HepG2 (cell line): ENCODE data around the gene B4GALT2. TPM values are rescaled to one million over a fixed set of nuclear protein-coding genes. Genes with fewer than 3 reads are reported as not detected.

ENCODE experiments used
- ARNT ChIP-seq: fragments of 450-650 bp; IDR thresholded peaks from 2 replicates; pipeline ENCODE4 v1.6.1; 2017
- ATRX ChIP-seq: sonication (generic); formaldehyde crosslinking; IDR thresholded peaks from 2 replicates; pipeline ENCODE4 v1.4.0; 2020; ENCODE audit warnings: missing genetic modification reagents, borderline replicate concordance
- DMAP1 ChIP-seq: IDR thresholded peaks from 2 replicates; pipeline ENCODE4 v1.6.1; 2016
- FOXO1 ChIP-seq: sonication (generic); formaldehyde crosslinking; IDR thresholded peaks from 2 replicates; pipeline ENCODE4 v1.4.0; 2020; ENCODE audit warnings: missing genetic modification reagents
- FOXO4 ChIP-seq: sonication (generic); formaldehyde crosslinking; conservative IDR thresholded peaks from 2 replicates; pipeline ENCODE4 v1.8.1; 2023; ENCODE audit warnings: missing genetic modification reagents
- IRX3 ChIP-seq: sonication (generic); formaldehyde crosslinking; IDR thresholded peaks from 2 replicates; pipeline ENCODE4 v1.8.1; 2023; ENCODE audit warnings: mild to moderate bottlenecking, low read depth, missing genetic modification reagents, borderline replicate concordance
- KAT7 ChIP-seq: IDR thresholded peaks from 2 replicates; pipeline ENCODE4 v1.6.1; 2018; ENCODE audit warnings: borderline replicate concordance, missing compliant biosample characterization
- KAT8 ChIP-seq: IDR thresholded peaks from 2 replicates; pipeline ENCODE4 v1.6.1; 2016; ENCODE audit warnings: missing genetic modification reagents, missing compliant biosample characterization
- MEIS1 ChIP-seq: sonication (generic); formaldehyde crosslinking; IDR thresholded peaks from 2 replicates; pipeline ENCODE4 v1.9.0; 2021; ENCODE audit warnings: mild to moderate bottlenecking, missing genetic modification reagents, moderate library complexity, borderline replicate concordance
- RNF2 ChIP-seq: fragments of 450-650 bp; conservative IDR thresholded peaks from 2 replicates; pipeline ENCODE4 v1.6.1; 2016; ENCODE audit warnings: low read depth
- SIX1 ChIP-seq: sonication (generic); formaldehyde crosslinking; IDR thresholded peaks from 2 replicates; pipeline ENCODE4 v1.4.0; 2020; ENCODE audit warnings: missing genetic modification reagents, borderline replicate concordance
- SOX5 ChIP-seq: IDR thresholded peaks from 2 replicates; pipeline ENCODE4 v1.6.1; 2016; ENCODE audit warnings: borderline replicate concordance
- THAP7 ChIP-seq: sonication (generic); formaldehyde crosslinking; IDR thresholded peaks from 2 replicates; pipeline ENCODE4 v1.8.1; 2023; ENCODE audit warnings: mild to moderate bottlenecking, missing genetic modification reagents
- ZFAT ChIP-seq: sonication (generic); formaldehyde crosslinking; conservative IDR thresholded peaks from 2 replicates; pipeline ENCODE4 v1.8.1; 2023; ENCODE audit warnings: missing genetic modification reagents, inconsistent platforms
- ZFP1 ChIP-seq: IDR thresholded peaks from 2 replicates; pipeline ENCODE4 v1.6.1; 2016
- ZFP37 ChIP-seq: sonication (generic); formaldehyde crosslinking; IDR thresholded peaks from 2 replicates; pipeline ENCODE4 v1.4.0; 2020; ENCODE audit warnings: missing genetic modification reagents, borderline replicate concordance
- ZFYVE20 ChIP-seq: sonication (generic); formaldehyde crosslinking; IDR thresholded peaks from 2 replicates; pipeline ENCODE4 v1.8.0; 2023; ENCODE audit warnings: low read depth, mild to moderate bottlenecking, moderate library complexity, missing genetic modification reagents, borderline replicate concordance
- ZKSCAN5 ChIP-seq: sonication (generic); formaldehyde crosslinking; IDR thresholded peaks from 2 replicates; pipeline ENCODE4 v1.5.1; 2020; ENCODE audit warnings: mild to moderate bottlenecking, missing genetic modification reagents
- ZNF138 ChIP-seq: sonication (generic); formaldehyde crosslinking; IDR thresholded peaks from 2 replicates; pipeline ENCODE4 v1.5.0; 2020; ENCODE audit warnings: mild to moderate bottlenecking, low read depth, missing genetic modification reagents
- ZNF18 ChIP-seq: sonication (generic); formaldehyde crosslinking; IDR thresholded peaks from 2 replicates; pipeline ENCODE4 v1.8.0; 2022; ENCODE audit warnings: mild to moderate bottlenecking, missing genetic modification reagents; ENCODE audit not compliant: insufficient replicate concordance
- ZNF3 ChIP-seq: IDR thresholded peaks from 2 replicates; pipeline ENCODE4 v1.7.0; 2017; ENCODE audit warnings: inconsistent platforms
- ZNF451 ChIP-seq: sonication (generic); formaldehyde crosslinking; IDR thresholded peaks from 2 replicates; pipeline ENCODE4 v1.5.0; 2020; ENCODE audit warnings: mild to moderate bottlenecking, missing genetic modification reagents
- ZNF639 ChIP-seq: conservative IDR thresholded peaks from 2 replicates; pipeline ENCODE4 v1.6.1; 2018; ENCODE audit warnings: missing genetic modification reagents
- ZNF678 ChIP-seq: sonication (generic); formaldehyde crosslinking; IDR thresholded peaks from 2 replicates; pipeline ENCODE4 v1.4.0; 2020; ENCODE audit warnings: mild to moderate bottlenecking, missing genetic modification reagents
- ZNF703 ChIP-seq: sonication (generic); formaldehyde crosslinking; IDR thresholded peaks from 2 replicates; pipeline ENCODE4 v1.5.1; 2020; ENCODE audit warnings: missing genetic modification reagents, mild to moderate bottlenecking, moderate library complexity, borderline replicate concordance
- ZNF737 ChIP-seq: sonication (generic); formaldehyde crosslinking; IDR thresholded peaks from 2 replicates; pipeline ENCODE4 v1.5.0; 2020; ENCODE audit warnings: missing genetic modification reagents, mild to moderate bottlenecking, borderline replicate concordance
- ZSCAN29 ChIP-seq: sonication (generic); formaldehyde crosslinking; conservative IDR thresholded peaks from 2 replicates; pipeline ENCODE4 v1.4.0; 2020; ENCODE audit warnings: mild to moderate bottlenecking, missing genetic modification reagents
- polyA plus RNA-seq, 8 experiments: library from polyadenylated mRNA; depleted of rRNA in 3 of 8; stranded (reverse) in 7 of 8; unstranded in 1 of 8; fragments of >200 nt; fragmentation: Illumina TruSeq in 4 of 8; extraction: Trizol in 4 of 8; gene quantifications; 2 replicates each; pipeline versions ENCODE4 v1.2.1 to v1.2.3, GENCODE V29; 2011 to 2016; ENCODE audit warnings: low read depth in 4 of 8, missing spikeins in 1 of 8, mixed read lengths in 1 of 8; ENCODE audit not compliant: insufficient read depth in 1 of 8
- total RNA-seq, 5 experiments: library from RNA; depleted of rRNA; stranded (reverse); fragments of >200 nt; fragmentation: Illumina TruSeq; extraction: Trizol; gene quantifications; 2 replicates each; pipeline ENCODE4 v1.2.3, GENCODE V29; 2016; ENCODE audit warnings: low read depth in 1 of 5

The B4GALT2 gene
- total and polyA plus RNA-seq, 2 of the 13 experiments (the other 11 are each of a cell fraction or from before 2014, with no cell fraction given): 41.9 to 78.0 TPM

GRCh38 chr1:44029911-44030604, 51.0 kb downstream of the B4GALT2 start (continued):
- TF ChIP-seq MEIS1 (CRISPR knock-in tag) (peak; percentile 18; the same call in 1 of the 2 replicates), SIX1 (CRISPR knock-in tag) (no peak), ZFP1 (CRISPR knock-in tag) (no peak), ATRX (CRISPR knock-in tag) (no peak), ZNF639 (CRISPR knock-in tag) (peak; percentile 28; the same call in 1 of the 2 replicates), IRX3 (no peak), ZNF18 (CRISPR knock-in tag) (no peak), ZSCAN29 (CRISPR knock-in tag) (peak; percentile 78; the same call in 1 of the 2 replicates), FOXO4 (CRISPR knock-in tag) (no peak), ZNF678 (CRISPR knock-in tag) (0 out of 2 replicates have a peak, but pooled peaks have one; percentile 58), ZNF138 (CRISPR knock-in tag) (0 out of 2 replicates have a peak, but pooled peaks have one; percentile 86), FOXO1 (0 out of 2 replicates have a peak, but pooled peaks have one; percentile 14), ZNF737 (CRISPR knock-in tag) (no peak), ZFAT (CRISPR knock-in tag) (no peak), ARNT (no peak), ZKSCAN5 (CRISPR knock-in tag) (no peak), ZNF3 (CRISPR knock-in tag) (no peak), DMAP1 (CRISPR knock-in tag) (peak; percentile 91), ZFP37 (CRISPR knock-in tag) (no peak), ZNF451 (CRISPR knock-in tag) (no peak), THAP7 (CRISPR knock-in tag) (no peak), ZFYVE20 (no peak), KAT7 (CRISPR knock-in tag) (no peak), SOX5 (no peak), KAT8 (no peak; the same call in 1 of the 2 replicates), RNF2 (no peak), ZNF703 (CRISPR knock-in tag) (no peak)
